SK-N-MC (cell line): Measurements from ENCODE around the gene PKDREJ.

Source experiments
- EZH2 ChIP-seq: fragments of 200-600 bp; sonication (generic); IDR thresholded peaks from one replicate; pipeline ENCODE4 v1.6.1; 2017; ENCODE audit warnings: antibody characterized with exemption
- POLR2AphosphoS5 ChIP-seq: IDR thresholded peaks from 2 replicates; pipeline ENCODE4 v1.6.1; 2012; ENCODE audit warnings: mild to moderate bottlenecking, low read depth, low read length, borderline replicate concordance

GRCh38 chr22:46250035-46250782, 12.9 kb downstream of the PKDREJ start, which contains the start of gene CDPF1:
- TF ChIP-seq EZH2 (no peak), POLR2AphosphoS5 (peak; percentile 97)
